WTC11 (cell line): ENCODE measurements around the gene ZDHHC9. TPM values are rescaled to one million over a fixed set of nuclear protein-coding genes. Genes with fewer than 3 reads are reported as not detected.

Experiments
- ATAC-seq: fragments of 200-7000 bp; cut with Tn5 transposase; 2 replicates; pipeline ENCODE4 v1.10.0; 2021; ENCODE audit warnings: mild to moderate bottlenecking, moderate library complexity
- CTCF ChIA-PET: fragments of 300-600 bp; sonication (Branson Sonifier 250); formaldehyde crosslinking; loops from one replicate; lab custom pipeline; 2021; ENCODE audit warnings: antibody characterized with exemption; lab: Charles Lee
- POLR2A ChIA-PET: fragments of 350-600 bp; sonication (Branson Sonifier 250); formaldehyde crosslinking; loops from one replicate; lab custom pipeline; 2021; ENCODE audit warnings: antibody characterized with exemption; lab: Charles Lee
- DNase-seq: peaks from one replicate; pipeline ENCODE4 v3.0.0; 2021; ENCODE audit warnings: low spot score
- H3K27ac Mint-ChIP-seq: 2 replicates; pipeline ENCODE4 v1.8.0; 2021; ENCODE audit warnings: mixed read lengths
- H3K27me3 Mint-ChIP-seq: 2 replicates; pipeline ENCODE4 v1.8.0; 2021; ENCODE audit warnings: low read depth, mild to moderate bottlenecking, moderate library complexity, mixed read lengths
- H3K36me3 Mint-ChIP-seq: 2 replicates; pipeline ENCODE4 v1.8.0; 2021; ENCODE audit warnings: mixed read lengths
- H3K4me1 Mint-ChIP-seq: 2 replicates; pipeline ENCODE4 v1.8.0; 2022; ENCODE audit warnings: mixed read lengths
- H3K4me3 Mint-ChIP-seq: 2 replicates; pipeline ENCODE4 v1.8.0; 2021; ENCODE audit warnings: mild to moderate bottlenecking, moderate library complexity, mixed read lengths
- H3K9me3 Mint-ChIP-seq: 2 replicates; pipeline ENCODE4 v1.8.0; 2021; ENCODE audit warnings: mixed read lengths
- ESRRA ChIP-seq: sonication (generic); formaldehyde crosslinking; IDR thresholded peaks from 2 replicates; pipeline ENCODE4 v1.8.1; 2022; ENCODE audit warnings: mild to moderate bottlenecking, missing genetic modification reagents, borderline replicate concordance
- HMGA2 ChIP-seq: fragments of 250-450 bp; sonication (Bioruptor Pico); IDR thresholded peaks from 2 replicates; pipeline ENCODE4 v1.4.0; 2021; ENCODE audit warnings: mild to moderate bottlenecking, moderate library complexity
- NFE2L1 ChIP-seq: sonication (generic); formaldehyde crosslinking; IDR thresholded peaks from 2 replicates; pipeline ENCODE4 v1.8.1; 2023; ENCODE audit warnings: missing genetic modification reagents
- NR3C1 ChIP-seq: sonication (generic); formaldehyde crosslinking; conservative IDR thresholded peaks from 2 replicates; pipeline ENCODE4 v1.8.1; 2023; ENCODE audit warnings: low read depth, mild to moderate bottlenecking, missing genetic modification reagents
- OVOL2 ChIP-seq: fragments of 250-450 bp; sonication (Bioruptor Pico); IDR thresholded peaks from 2 replicates; pipeline ENCODE4 v1.9.0; 2021; ENCODE audit warnings: mild to moderate bottlenecking, borderline replicate concordance
- PRRX2 ChIP-seq: fragments of 250-450 bp; sonication (Bioruptor Pico); IDR thresholded peaks from 2 replicates; pipeline ENCODE4 v1.8.0; 2021; ENCODE audit warnings: mild to moderate bottlenecking
- RORB ChIP-seq: fragments of 250-450 bp; sonication (Bioruptor Pico); IDR thresholded peaks from 2 replicates; pipeline ENCODE4 v1.9.0; 2021; ENCODE audit warnings: mild to moderate bottlenecking
- SMAD4 ChIP-seq: sonication (generic); formaldehyde crosslinking; IDR thresholded peaks from 2 replicates; pipeline ENCODE4 v1.8.0; 2022; ENCODE audit warnings: mild to moderate bottlenecking, missing genetic modification reagents
- SOX15 ChIP-seq: fragments of 250-450 bp; sonication (Bioruptor Pico); IDR thresholded peaks from 2 replicates; pipeline ENCODE4 v1.9.0; 2021; ENCODE audit warnings: mild to moderate bottlenecking
- TEAD4 ChIP-seq: sonication (generic); formaldehyde crosslinking; IDR thresholded peaks from 2 replicates; pipeline ENCODE4 v1.8.0; 2022; ENCODE audit warnings: mild to moderate bottlenecking, missing genetic modification reagents
- ZNF416 ChIP-seq: fragments of 250-450 bp; sonication (Bioruptor Pico); IDR thresholded peaks from 2 replicates; pipeline ENCODE4 v1.9.0; 2021; ENCODE audit warnings: mild to moderate bottlenecking, inconsistent platforms
- total RNA-seq: library from RNA; stranded (reverse); gene quantifications from 3 replicates; pipeline ENCODE4 v1.2.3, GENCODE V29; 2021
- TF ChIP-seq, protein P1 (sequence below): sonication (generic); formaldehyde crosslinking; IDR thresholded peaks from 2 replicates; pipeline ENCODE4 v1.8.0; 2023; ENCODE audit warnings: missing genetic modification reagents, mild to moderate bottlenecking, borderline replicate concordance
- TF ChIP-seq, protein P2 (sequence below): sonication (generic); formaldehyde crosslinking; IDR thresholded peaks from 2 replicates; pipeline ENCODE4 v1.8.1; 2022; ENCODE audit warnings: missing genetic modification reagents, borderline replicate concordance
- TF ChIP-seq, protein P3 (sequence below): fragments of 250-450 bp; sonication (Bioruptor Pico); IDR thresholded peaks from 2 replicates; pipeline ENCODE4 v1.9.0; 2021; ENCODE audit warnings: mild to moderate bottlenecking
- TF ChIP-seq, protein P4 (sequence below): sonication (generic); formaldehyde crosslinking; IDR thresholded peaks from 2 replicates; pipeline ENCODE4 v1.8.0; 2022; ENCODE audit warnings: mild to moderate bottlenecking, missing genetic modification reagents
- TF ChIP-seq, protein P5 (sequence below): fragments of 250-450 bp; sonication (Bioruptor Pico); IDR thresholded peaks from 2 replicates; pipeline ENCODE4 v1.9.0; 2021; ENCODE audit warnings: mild to moderate bottlenecking
- TF ChIP-seq, protein P6 (sequence below): fragments of 250-450 bp; sonication (Bioruptor Pico); IDR thresholded peaks from 2 replicates; pipeline ENCODE4 v2.1.2; 2022; ENCODE audit warnings: mild to moderate bottlenecking, moderate library complexity
- TF ChIP-seq, protein P7 (sequence below): sonication (generic); formaldehyde crosslinking; IDR thresholded peaks from 2 replicates; pipeline ENCODE4 v1.8.0; 2022; ENCODE audit warnings: mild to moderate bottlenecking, missing genetic modification reagents

ZDHHC9 gene
- total RNA-seq, 1 experiment from 2014 or later = 25.0 TPM

DNA sequence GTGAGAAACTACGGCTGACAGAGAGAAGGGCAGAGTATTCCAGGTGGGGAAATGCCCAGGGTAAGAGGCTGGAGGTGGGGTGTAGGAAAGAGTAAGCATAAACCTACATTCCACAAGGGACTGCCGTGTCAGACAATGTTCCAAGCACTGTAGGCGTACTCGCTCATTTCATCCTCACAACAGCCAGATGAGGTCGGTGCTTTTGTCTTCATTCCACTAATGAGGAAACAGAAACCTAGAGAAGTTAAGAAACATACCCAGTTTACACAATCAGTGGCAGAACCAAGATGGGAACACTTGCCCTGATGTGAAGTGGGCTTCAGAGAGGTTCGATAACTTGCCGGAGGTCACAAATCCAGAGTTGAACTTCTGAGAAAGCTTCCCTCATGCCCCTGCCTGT, 59.3 kb downstream of the ZDHHC9 start (continued):
- TF ChIP-seq, protein P1, sequence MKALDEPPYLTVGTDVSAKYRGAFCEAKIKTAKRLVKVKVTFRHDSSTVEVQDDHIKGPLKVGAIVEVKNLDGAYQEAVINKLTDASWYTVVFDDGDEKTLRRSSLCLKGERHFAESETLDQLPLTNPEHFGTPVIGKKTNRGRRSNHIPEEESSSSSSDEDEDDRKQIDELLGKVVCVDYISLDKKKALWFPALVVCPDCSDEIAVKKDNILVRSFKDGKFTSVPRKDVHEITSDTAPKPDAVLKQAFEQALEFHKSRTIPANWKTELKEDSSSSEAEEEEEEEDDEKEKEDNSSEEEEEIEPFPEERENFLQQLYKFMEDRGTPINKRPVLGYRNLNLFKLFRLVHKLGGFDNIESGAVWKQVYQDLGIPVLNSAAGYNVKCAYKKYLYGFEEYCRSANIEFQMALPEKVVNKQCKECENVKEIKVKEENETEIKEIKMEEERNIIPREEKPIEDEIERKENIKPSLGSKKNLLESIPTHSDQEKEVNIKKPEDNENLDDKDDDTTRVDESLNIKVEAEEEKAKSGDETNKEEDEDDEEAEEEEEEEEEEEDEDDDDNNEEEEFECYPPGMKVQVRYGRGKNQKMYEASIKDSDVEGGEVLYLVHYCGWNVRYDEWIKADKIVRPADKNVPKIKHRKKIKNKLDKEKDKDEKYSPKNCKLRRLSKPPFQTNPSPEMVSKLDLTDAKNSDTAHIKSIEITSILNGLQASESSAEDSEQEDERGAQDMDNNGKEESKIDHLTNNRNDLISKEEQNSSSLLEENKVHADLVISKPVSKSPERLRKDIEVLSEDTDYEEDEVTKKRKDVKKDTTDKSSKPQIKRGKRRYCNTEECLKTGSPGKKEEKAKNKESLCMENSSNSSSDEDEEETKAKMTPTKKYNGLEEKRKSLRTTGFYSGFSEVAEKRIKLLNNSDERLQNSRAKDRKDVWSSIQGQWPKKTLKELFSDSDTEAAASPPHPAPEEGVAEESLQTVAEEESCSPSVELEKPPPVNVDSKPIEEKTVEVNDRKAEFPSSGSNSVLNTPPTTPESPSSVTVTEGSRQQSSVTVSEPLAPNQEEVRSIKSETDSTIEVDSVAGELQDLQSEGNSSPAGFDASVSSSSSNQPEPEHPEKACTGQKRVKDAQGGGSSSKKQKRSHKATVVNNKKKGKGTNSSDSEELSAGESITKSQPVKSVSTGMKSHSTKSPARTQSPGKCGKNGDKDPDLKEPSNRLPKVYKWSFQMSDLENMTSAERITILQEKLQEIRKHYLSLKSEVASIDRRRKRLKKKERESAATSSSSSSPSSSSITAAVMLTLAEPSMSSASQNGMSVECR (CRISPR knock-in tag) = no peak

DNA sequence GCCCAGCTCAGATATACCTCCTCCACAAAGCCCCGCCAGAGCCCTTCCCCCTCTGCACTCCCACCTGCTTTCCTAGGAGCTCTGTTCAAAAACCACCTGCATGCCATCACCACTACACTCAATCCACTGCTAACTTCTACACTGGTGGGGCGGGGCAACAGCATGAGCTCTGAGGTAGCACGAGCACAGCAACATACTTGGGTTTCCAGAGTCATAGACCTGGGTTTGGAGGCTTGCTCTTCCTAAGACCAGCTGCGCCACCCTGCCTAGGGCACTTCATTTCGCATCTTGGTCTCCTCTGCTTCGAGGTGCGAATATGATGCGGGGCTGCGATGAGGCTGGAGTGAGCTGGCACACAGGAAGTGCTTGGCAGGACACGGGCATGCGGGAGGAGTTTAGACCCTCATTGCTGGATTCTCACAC, 60.4 kb downstream of the ZDHHC9 start:
- H3K27me3 Mint-ChIP-seq = no peaks in the 10 kb centered on the region; the same call in 1 of the 2 replicates
- no peaks in the 10 kb centered on the region for H3K4me1 Mint-ChIP-seq
- ChIA-PET CTCF (interaction anchor here (1.6 kb wide), 1 partner anchor 27 kb away, joined by 4 read pairs; no protein-coding TSS in a partner anchor), POLR2A (no interaction called here)
- TF ChIP-seq, protein P2, sequence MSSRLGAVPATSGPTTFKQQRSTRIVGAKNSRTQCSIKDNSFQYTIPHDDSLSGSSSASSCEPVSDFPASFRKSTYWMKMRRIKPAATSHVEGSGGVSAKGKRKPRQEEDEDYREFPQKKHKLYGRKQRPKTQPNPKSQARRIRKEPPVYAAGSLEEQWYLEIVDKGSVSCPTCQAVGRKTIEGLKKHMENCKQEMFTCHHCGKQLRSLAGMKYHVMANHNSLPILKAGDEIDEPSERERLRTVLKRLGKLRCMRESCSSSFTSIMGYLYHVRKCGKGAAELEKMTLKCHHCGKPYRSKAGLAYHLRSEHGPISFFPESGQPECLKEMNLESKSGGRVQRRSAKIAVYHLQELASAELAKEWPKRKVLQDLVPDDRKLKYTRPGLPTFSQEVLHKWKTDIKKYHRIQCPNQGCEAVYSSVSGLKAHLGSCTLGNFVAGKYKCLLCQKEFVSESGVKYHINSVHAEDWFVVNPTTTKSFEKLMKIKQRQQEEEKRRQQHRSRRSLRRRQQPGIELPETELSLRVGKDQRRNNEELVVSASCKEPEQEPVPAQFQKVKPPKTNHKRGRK (CRISPR knock-in tag) = no peak
- TF ChIP-seq PRRX2 (CRISPR knock-in tag) = no peak
- TF ChIP-seq, protein P3, sequence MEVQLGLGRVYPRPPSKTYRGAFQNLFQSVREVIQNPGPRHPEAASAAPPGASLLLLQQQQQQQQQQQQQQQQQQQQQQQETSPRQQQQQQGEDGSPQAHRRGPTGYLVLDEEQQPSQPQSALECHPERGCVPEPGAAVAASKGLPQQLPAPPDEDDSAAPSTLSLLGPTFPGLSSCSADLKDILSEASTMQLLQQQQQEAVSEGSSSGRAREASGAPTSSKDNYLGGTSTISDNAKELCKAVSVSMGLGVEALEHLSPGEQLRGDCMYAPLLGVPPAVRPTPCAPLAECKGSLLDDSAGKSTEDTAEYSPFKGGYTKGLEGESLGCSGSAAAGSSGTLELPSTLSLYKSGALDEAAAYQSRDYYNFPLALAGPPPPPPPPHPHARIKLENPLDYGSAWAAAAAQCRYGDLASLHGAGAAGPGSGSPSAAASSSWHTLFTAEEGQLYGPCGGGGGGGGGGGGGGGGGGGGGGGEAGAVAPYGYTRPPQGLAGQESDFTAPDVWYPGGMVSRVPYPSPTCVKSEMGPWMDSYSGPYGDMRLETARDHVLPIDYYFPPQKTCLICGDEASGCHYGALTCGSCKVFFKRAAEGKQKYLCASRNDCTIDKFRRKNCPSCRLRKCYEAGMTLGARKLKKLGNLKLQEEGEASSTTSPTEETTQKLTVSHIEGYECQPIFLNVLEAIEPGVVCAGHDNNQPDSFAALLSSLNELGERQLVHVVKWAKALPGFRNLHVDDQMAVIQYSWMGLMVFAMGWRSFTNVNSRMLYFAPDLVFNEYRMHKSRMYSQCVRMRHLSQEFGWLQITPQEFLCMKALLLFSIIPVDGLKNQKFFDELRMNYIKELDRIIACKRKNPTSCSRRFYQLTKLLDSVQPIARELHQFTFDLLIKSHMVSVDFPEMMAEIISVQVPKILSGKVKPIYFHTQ (CRISPR knock-in tag) = no peak
- no peak for TF ChIP-seq HMGA2 (CRISPR knock-in tag)
- TF ChIP-seq ESRRA (CRISPR knock-in tag) = no peak
- TF ChIP-seq OVOL2 (CRISPR knock-in tag) = no peak
- TF ChIP-seq, protein P4, sequence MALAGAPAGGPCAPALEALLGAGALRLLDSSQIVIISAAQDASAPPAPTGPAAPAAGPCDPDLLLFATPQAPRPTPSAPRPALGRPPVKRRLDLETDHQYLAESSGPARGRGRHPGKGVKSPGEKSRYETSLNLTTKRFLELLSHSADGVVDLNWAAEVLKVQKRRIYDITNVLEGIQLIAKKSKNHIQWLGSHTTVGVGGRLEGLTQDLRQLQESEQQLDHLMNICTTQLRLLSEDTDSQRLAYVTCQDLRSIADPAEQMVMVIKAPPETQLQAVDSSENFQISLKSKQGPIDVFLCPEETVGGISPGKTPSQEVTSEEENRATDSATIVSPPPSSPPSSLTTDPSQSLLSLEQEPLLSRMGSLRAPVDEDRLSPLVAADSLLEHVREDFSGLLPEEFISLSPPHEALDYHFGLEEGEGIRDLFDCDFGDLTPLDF (CRISPR knock-in tag) = no peak
- TF ChIP-seq, protein P5, sequence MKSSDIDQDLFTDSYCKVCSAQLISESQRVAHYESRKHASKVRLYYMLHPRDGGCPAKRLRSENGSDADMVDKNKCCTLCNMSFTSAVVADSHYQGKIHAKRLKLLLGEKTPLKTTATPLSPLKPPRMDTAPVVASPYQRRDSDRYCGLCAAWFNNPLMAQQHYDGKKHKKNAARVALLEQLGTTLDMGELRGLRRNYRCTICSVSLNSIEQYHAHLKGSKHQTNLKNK (CRISPR knock-in tag) = no peak
- TF ChIP-seq ZNF416 = no peak
- no peak for TF ChIP-seq SMAD4
- TF ChIP-seq, protein P6, sequence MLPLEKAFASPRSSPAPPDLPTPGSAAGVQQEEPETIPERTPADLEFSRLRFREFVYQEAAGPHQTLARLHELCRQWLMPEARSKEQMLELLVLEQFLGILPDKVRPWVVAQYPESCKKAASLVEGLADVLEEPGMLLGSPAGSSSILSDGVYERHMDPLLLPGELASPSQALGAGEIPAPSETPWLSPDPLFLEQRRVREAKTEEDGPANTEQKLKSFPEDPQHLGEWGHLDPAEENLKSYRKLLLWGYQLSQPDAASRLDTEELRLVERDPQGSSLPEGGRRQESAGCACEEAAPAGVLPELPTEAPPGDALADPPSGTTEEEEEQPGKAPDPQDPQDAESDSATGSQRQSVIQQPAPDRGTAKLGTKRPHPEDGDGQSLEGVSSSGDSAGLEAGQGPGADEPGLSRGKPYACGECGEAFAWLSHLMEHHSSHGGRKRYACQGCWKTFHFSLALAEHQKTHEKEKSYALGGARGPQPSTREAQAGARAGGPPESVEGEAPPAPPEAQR (CRISPR knock-in tag) = no peak
- no peak for TF ChIP-seq NFE2L1
- no peak for TF ChIP-seq NR3C1
- TF ChIP-seq TEAD4 (CRISPR knock-in tag) = no peak
- TF ChIP-seq RORB (CRISPR knock-in tag) = no peak
- TF ChIP-seq, protein P7, sequence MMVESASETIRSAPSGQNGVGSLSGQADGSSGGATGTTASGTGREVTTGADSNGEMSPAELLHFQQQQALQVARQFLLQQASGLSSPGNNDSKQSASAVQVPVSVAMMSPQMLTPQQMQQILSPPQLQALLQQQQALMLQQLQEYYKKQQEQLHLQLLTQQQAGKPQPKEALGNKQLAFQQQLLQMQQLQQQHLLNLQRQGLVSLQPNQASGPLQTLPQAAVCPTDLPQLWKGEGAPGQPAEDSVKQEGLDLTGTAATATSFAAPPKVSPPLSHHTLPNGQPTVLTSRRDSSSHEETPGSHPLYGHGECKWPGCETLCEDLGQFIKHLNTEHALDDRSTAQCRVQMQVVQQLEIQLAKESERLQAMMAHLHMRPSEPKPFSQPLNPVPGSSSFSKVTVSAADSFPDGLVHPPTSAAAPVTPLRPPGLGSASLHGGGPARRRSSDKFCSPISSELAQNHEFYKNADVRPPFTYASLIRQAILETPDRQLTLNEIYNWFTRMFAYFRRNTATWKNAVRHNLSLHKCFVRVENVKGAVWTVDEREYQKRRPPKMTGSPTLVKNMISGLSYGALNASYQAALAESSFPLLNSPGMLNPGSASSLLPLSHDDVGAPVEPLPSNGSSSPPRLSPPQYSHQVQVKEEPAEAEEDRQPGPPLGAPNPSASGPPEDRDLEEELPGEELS (CRISPR knock-in tag) = no peak
- no peak for TF ChIP-seq SOX15 (CRISPR knock-in tag)
- H3K36me3 Mint-ChIP-seq = no peaks in the 10 kb centered on the region
- ATAC-seq = no peak
- no peak for DNase-seq
- H3K27ac Mint-ChIP-seq = no peak overlapping the region
- H3K9me3 Mint-ChIP-seq = no peaks in the 10 kb centered on the region
- H3K4me3 Mint-ChIP-seq = no peak overlapping the region
